K562 (cell line): ENCODE measurements around the gene MYMX. TPM values are rescaled to one million over a fixed set of nuclear protein-coding genes. Genes with fewer than 3 reads are reported as not detected.

Source experiments
- BACH1 ChIP-seq: fragments of 200-800 bp; sonication (Bioruptor generic); IDR thresholded peaks from 2 replicates; pipeline ENCODE4 v1.6.1; 2016; ENCODE audit warnings: missing genetic modification characterization, missing compliant biosample characterization
- BCOR ChIP-seq: fragments of 450-650 bp; IDR thresholded peaks from 2 replicates; pipeline ENCODE4 v1.6.1; 2016
- CSDE1 ChIP-seq, 2 experiments: fragments of 450-650 bp; IDR thresholded peaks; 2 replicates each; pipeline ENCODE4 v1.6.1; 2016; ENCODE audit warnings: mild to moderate bottlenecking in 1 of 2
- CTBP1 ChIP-seq: fragments of 450-650 bp; IDR thresholded peaks from 2 replicates; pipeline ENCODE4 v1.6.1; 2016; ENCODE audit warnings: borderline replicate concordance
- EGR1 ChIP-seq: fragments of 450-650 bp; conservative IDR thresholded peaks from 2 replicates; pipeline ENCODE4 v1.6.1; 2017; ENCODE audit warnings: mild to moderate bottlenecking
- ESRRA ChIP-seq: fragments of 450-650 bp; IDR thresholded peaks from 2 replicates; pipeline ENCODE4 v1.6.1; 2014; ENCODE audit warnings: low read depth, mild to moderate bottlenecking, moderate library complexity, borderline replicate concordance
- EZH2 ChIP-seq: IDR thresholded peaks from 2 replicates; pipeline ENCODE4 v1.6.1; 2012; ENCODE audit warnings: low read depth, mild to moderate bottlenecking, inconsistent platforms, low read length, borderline replicate concordance
- MEIS2 ChIP-seq: fragments of 450-650 bp; IDR thresholded peaks from 2 replicates; pipeline ENCODE4 v1.6.1; 2014; ENCODE audit warnings: mild to moderate bottlenecking; ENCODE audit not compliant: partially characterized antibody
- NEUROD1 ChIP-seq: fragments of 150-350 bp; IDR thresholded peaks from 2 replicates; pipeline ENCODE4 v1.6.1; 2014; ENCODE audit warnings: borderline replicate concordance, low read length, low read depth; ENCODE audit not compliant: partially characterized antibody
- NFE2 ChIP-seq: IDR thresholded peaks from 2 replicates; pipeline ENCODE4 v1.6.1; 2014; ENCODE audit warnings: antibody characterized with exemption, low read depth
- NONO ChIP-seq, 2 experiments: fragments of 200-400 bp in 1 of 2; fragments of 450-650 bp in 1 of 2; formaldehyde crosslinking in 1 of 2; IDR thresholded peaks; 2 replicates each; pipeline ENCODE4 v1.6.1; 2017; ENCODE audit warnings: low read depth in 2 of 2, mild to moderate bottlenecking in 2 of 2, moderate library complexity in 2 of 2, low read length in 1 of 2
- PHF21A ChIP-seq: fragments of 450-650 bp; IDR thresholded peaks from 2 replicates; pipeline ENCODE4 v1.6.1; 2017; ENCODE audit warnings: low read depth, borderline replicate concordance
- RCOR1 ChIP-seq, 2 experiments: IDR thresholded peaks; 2 replicates each; pipeline ENCODE4 v1.6.1; 2012; ENCODE audit warnings: low read depth in 2 of 2, low read length in 2 of 2, borderline replicate concordance in 1 of 2, improper control_type of control experiment in 1 of 2
- SMARCA4 ChIP-seq: fragments of 450-650 bp; IDR thresholded peaks from 2 replicates; pipeline ENCODE4 v1.6.1; 2016
- SOX6 ChIP-seq: fragments of 450-650 bp; IDR thresholded peaks from 2 replicates; pipeline ENCODE4 v1.6.1; 2014; ENCODE audit warnings: mild to moderate bottlenecking
- TOE1 ChIP-seq, 2 experiments: fragments of 450-650 bp in 1 of 2; sonication (generic) in 1 of 2; formaldehyde crosslinking in 1 of 2; IDR thresholded peaks; 2 replicates each; pipeline versions ENCODE4 v1.7.1 to v1.8.0; 2016 to 2022; ENCODE audit warnings: borderline replicate concordance in 2 of 2, mild to moderate bottlenecking in 2 of 2, antibody characterized with exemption in 1 of 2, inconsistent platforms in 1 of 2, low read depth in 1 of 2, missing genetic modification reagents in 1 of 2, moderate library complexity in 1 of 2
- TSC22D4 ChIP-seq: fragments of 450-650 bp; IDR thresholded peaks from 2 replicates; pipeline ENCODE4 v1.6.1; 2016; ENCODE audit warnings: missing genetic modification characterization, missing biosample characterization, control low read depth
- ZNF431 ChIP-seq: sonication (generic); formaldehyde crosslinking; IDR thresholded peaks from 2 replicates; pipeline ENCODE4 v1.8.0; 2022; ENCODE audit warnings: mild to moderate bottlenecking, missing genetic modification reagents
- ZNF561 ChIP-seq: fragments of 450-650 bp; formaldehyde crosslinking; conservative IDR thresholded peaks from 2 replicates; pipeline ENCODE4 v1.4.0; 2020; ENCODE audit warnings: mild to moderate bottlenecking, moderate library complexity
- polyA plus RNA-seq, 8 experiments: library from polyadenylated mRNA; depleted of rRNA in 4 of 8; stranded (reverse) in 5 of 8; unstranded in 3 of 8; fragments of >200 nt; fragmentation: Nextera tagmentation in 2 of 8; fragmentation: Illumina TruSeq in 1 of 8; extraction: Ambion mirVana in 2 of 8; extraction: Trizol in 1 of 8; gene quantifications; 2 replicates each; pipeline versions ENCODE4 v1.2.1 to v1.2.3, GENCODE V29; 2011 to 2014; ENCODE audit warnings: inconsistent platforms in 1 of 8, missing spikeins in 1 of 8
- total RNA-seq, 7 experiments: library from RNA; depleted of rRNA in 6 of 7; stranded (reverse); fragments of >200 nt in 6 of 7; fragmentation: Illumina TruSeq in 2 of 7; extraction: Trizol in 2 of 7; gene quantifications; 2 replicates each; pipeline versions ENCODE4 v1.2.1 to v1.2.3, GENCODE V29; 2011 to 2021; ENCODE audit warnings: low replicate concordance in 1 of 7
- TF ChIP-seq, protein P1 (sequence below), 2 experiments: fragments of 450-650 bp; conservative IDR thresholded peaks; 2 replicates each; pipeline ENCODE4 v1.6.1; 2017; ENCODE audit warnings: mild to moderate bottlenecking in 2 of 2, moderate library complexity in 2 of 2
- TF ChIP-seq, protein P2 (sequence below): sonication (generic); formaldehyde crosslinking; IDR thresholded peaks from 2 replicates; pipeline ENCODE4 v1.8.0; 2022; ENCODE audit warnings: missing genetic modification reagents, mild to moderate bottlenecking, moderate library complexity, borderline replicate concordance
- TF ChIP-seq, protein P3 (sequence below): fragments of 250-450 bp; sonication (Bioruptor Pico); IDR thresholded peaks from 2 replicates; pipeline ENCODE4 v1.5.0; 2021; ENCODE audit warnings: mild to moderate bottlenecking, moderate library complexity

The MYMX gene
- total and polyA plus RNA-seq, 9 of the 15 experiments (the other 6 are each of a cell fraction or from before 2014, with no cell fraction given), result 0.12 TPM; not detected in 8

- TF ChIP-seq TOE1 (IDR thresholded peaks at IDR 0.05; ENCODE audit: borderline replicate concordance) (0 out of 2 replicates have a peak, but pooled peaks have one; percentile 44), TOE1 (CRISPR knock-in tag; IDR thresholded peaks at IDR 0.05; ENCODE audit: borderline replicate concordance, low read depth) (no peak), BACH1 (tag) (no peak), NONO (IDR thresholded peaks at IDR 0.05; ENCODE audit: low read depth in 2 of 2, low read length in 1 of 2) (peak in 1 of 2 experiments; percentile 63; a peak in 1 of 4 replicates), BCOR (peak; percentile 62; the same call in 1 of the 2 replicates), MEIS2 (peak; percentile 48), EZH2 (no peak), CTBP1 (peak; percentile 81; the same call in 1 of the 2 replicates), PHF21A (peak; percentile 20; the same call in 1 of the 2 replicates), TSC22D4 (tag) (0 out of 2 replicates have a peak, but pooled peaks have one; percentile 5), RCOR1 (IDR thresholded peaks at IDR 0.05; ENCODE audit: borderline replicate concordance in 1 of 2, low read depth in 2 of 2, low read length in 2 of 2) (peak in 1 of 2 experiments; percentile 85; a peak in 2 of 4 replicates), NFE2 (no peak), ZNF561 (no peak), ESRRA (peak; percentile 68), ZNF431 (no peak), SMARCA4 (no peak), NEUROD1 (no peak), SOX6 (peak; percentile 24; the same call in 1 of the 2 replicates), EGR1 (peak; percentile 46), CSDE1 (IDR thresholded peaks at IDR 0.05) (no peak)
- TF ChIP-seq, protein P1, sequence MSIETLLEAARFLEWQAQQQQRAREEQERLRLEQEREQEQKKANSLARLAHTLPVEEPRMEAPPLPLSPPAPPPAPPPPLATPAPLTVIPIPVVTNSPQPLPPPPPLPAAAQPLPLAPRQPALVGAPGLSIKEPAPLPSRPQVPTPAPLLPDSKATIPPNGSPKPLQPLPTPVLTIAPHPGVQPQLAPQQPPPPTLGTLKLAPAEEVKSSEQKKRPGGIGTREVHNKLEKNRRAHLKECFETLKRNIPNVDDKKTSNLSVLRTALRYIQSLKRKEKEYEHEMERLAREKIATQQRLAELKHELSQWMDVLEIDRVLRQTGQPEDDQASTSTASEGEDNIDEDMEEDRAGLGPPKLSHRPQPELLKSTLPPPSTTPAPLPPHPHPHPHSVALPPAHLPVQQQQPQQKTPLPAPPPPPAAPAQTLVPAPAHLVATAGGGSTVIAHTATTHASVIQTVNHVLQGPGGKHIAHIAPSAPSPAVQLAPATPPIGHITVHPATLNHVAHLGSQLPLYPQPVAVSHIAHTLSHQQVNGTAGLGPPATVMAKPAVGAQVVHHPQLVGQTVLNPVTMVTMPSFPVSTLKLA (conservative IDR thresholded peaks at IDR 0.05), result peak in 1 of 2 experiments; percentile 18; a peak in 1 of 4 replicates
- TF ChIP-seq, protein P2, sequence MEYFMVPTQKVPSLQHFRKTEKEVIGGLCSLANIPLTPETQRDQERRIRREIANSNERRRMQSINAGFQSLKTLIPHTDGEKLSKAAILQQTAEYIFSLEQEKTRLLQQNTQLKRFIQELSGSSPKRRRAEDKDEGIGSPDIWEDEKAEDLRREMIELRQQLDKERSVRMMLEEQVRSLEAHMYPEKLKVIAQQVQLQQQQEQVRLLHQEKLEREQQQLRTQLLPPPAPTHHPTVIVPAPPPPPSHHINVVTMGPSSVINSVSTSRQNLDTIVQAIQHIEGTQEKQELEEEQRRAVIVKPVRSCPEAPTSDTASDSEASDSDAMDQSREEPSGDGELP (CRISPR knock-in tag), result peak; percentile 53; the same call in 1 of the 2 replicates
- TF ChIP-seq, protein P3, sequence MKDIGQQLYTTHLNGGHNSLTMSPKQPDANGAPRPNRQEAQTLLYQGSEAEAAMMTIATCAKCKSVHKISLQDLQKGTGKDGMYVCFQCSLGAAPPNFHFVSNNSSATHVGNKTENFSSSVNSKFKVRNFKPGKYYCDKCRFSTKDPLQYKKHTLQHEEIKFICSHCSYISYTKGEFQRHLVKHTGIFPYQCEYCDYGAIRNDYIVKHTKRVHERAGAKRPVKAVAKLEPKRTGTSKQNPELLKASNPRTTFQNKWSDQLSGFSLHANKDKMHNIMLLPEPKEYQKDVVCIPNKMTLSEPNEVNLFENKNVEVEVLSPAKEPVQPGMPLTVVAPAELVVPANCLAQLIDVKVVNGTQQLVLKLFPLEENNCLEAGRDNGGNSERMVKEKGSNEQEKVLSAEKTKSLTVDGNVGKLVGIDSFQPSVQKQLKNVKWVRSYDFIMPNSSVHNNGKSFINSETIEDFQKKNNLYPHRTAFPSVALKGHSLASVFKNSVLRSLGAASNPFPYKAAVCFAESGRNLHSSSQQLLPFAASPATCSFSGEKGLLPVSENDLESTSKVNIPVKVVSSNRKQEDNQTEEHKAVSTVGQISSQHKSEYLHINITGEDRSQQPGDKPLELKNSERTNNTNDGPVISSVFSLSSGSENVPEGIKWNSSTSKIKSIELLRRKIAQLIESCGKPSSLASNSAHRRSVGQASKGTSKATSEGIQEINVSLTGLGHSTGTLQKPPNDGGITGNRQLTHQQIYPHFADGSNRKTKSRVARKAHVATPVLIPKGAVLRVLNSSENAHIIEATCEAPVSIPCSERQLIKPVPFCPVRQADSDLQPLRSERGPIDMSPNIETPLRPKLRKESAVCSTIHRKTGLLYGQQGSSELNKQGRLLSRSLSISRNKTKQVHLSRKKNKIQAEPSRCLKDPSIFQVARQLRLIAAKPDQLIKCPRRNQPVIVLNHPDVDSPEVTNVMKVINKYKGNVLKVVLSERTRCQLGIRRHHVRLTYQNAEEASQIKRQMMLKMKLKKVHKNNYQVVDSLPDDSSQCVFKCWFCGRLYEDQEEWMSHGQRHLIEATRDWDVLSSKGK (CRISPR knock-in tag), result no peak
Measured at GRCh38 chr6:44172731-44173500, 43.8 kb upstream of the MYMX start (continued).
